SW 1271 (cell line): Measurements from ENCODE around the gene SGTB.
A peak's percentile ranks its signal among the peaks of the same experiment; 100 is the strongest.
"Not testable (repeated sequence)": the region's sequence is repeated elsewhere in the genome, so short reads cannot be mapped to it uniquely, and the experiment has no call there.

ENCODE experiments used
- DNase-seq, 2 experiments: peaks; one replicate each; lab custom pipeline; 2025; lab: John Stamatoyannopoulos, UW

The SGTB gene

DNA sequence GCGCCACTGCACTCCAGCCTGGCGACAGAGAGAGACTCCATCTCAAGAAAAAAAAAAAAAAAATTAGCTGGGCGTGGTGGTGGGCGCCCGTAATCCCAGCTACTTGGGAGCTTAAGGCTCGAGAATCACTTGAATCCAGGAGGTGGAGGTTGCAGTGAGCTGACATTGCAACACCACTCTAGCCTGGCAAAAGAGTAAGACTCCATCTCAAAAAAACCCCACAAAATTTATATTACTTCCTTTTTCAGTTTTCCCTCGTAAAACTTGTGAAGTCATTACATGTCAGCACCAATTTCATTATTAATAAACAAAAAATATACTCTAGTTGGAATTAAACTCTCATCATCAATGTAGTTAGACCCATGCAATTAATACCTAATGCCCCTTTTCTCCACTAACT lies 53.2 kb downstream of the SGTB start:
- DNase-seq = no peak

DNA sequence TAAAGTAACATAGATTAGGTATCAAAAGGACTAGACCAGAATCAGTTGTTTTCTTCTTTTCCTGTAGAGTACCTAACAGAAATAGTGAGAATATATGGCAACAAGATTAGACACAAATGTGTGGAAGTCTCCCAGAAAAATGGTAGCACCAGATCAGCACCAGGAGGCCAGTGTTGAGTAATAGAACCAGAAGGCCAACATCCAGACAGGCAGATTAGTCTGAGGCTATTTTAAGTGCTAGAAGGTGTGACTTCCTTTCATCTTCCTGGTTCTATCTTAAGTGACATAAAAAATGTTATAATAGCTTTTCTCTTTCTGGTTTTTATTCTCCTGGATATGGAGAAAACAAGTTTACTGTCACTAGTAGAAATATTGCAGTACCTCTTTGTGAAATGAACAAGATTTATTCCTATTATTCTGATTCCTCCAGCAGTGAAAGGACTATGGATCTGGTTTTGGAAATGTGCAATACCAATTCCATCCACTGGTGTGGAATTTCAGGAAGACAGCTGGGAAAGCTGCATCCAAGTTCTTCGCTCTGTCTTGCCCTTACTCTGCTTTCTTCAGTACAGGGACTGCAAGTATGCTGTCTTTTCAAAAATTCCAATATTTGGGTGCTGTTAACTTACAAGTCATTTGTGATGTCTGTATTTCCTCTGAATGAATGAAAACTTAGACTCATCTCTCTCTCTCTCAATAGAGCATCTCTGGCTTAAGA lies 57.9 kb downstream of the SGTB start:
- DNase-seq = peak in 1 of 2 experiments; percentile 41

DNA sequence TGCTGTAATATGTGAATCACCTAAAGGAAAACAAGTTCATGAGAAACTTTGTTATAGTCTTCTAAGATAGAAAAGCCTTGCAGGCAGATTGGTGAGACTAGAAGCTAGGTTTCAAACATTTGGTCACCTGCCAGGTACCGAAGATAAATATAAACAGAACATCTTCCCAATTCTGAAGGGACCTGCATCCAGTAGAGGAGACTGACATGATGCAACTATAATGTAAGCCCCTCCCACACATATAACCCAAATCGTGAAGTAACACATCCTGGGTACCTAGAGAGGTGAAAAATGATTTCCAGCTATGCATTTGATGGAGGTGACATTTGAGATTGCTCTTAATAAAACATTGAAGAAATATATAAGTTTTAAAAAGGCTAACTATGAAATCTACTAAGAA lies 67.2 kb downstream of the SGTB start:
- no peak for DNase-seq

DNA sequence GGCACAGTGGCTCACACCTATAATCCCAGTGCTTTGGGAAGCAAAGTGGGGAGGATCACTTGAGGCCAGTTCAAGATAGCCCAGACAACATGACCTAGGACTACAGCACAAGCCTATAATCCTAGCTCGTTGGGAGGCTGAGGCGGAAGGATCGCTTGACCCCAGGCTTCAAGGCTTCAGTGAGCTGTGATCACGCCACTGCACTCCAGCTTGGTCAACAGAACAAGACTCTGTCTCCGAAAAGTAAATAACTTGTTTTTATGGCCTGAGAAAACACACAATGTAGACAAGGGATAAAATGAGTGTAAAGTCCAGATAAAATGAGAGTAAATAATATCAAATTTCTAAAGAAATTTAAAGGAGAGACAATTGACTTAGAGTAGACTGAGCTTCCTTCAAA lies 70.8 kb downstream of the SGTB start:
- DNase-seq = no peak

DNA sequence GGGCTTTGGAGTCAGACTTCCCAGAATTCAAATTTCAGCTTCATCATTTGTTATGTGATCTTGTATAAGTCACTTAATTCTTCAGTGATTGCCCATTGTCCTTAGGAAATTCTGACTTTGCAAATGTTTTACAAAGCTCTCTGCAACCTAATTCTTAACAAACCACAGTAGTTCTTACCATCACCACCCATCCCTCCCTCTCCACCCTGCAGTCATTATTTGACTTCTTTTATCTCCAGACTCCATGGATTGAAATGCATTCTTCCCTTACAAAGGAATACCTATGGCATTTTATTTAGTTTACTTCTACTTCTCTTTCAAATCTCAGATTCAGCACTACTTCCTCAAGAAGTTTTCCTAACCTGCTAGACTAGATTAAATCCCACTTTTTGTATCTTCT lies 74.0 kb downstream of the SGTB start:
- DNase-seq = no peak

DNA sequence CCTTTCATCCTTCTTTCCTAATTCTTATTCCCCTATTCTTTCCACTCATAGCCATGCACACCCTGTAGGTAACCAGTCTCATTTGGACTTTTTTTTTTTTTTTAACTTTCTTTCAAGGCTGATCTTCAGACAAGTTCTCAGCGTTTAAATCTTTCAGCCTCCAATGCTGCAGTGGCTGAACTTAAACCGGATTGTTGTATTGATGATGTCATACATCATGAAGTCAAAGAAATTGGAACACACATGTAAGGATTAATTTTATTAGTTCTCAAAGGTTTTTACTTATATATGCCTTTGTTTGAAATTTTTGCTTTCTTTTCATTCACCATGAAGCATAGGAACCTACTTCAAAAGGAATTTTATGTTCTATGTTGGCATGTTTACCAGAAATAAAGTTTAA lies 75.0 kb downstream of the SGTB start:
- DNase-seq = no peak

DNA sequence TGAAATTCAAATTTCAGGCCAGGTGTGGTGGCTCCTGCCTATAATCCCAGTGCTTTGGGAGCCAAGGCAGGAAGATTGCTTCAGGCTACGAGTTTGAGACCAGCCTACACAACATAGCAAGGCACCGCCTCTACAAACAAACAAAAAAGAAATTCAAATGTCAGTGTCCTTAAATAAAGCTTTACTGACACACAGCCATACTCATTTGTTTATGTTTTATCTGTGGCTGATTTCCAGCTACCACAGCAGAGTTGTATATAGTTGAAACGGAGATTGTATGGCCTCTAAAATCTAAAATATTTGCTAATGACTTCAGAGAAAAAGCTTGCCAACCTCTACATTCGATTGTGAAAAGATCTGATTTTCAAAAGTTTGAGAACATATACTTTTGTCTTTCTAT lies 81.7 kb downstream of the SGTB start:
- DNase-seq = no peak

DNA sequence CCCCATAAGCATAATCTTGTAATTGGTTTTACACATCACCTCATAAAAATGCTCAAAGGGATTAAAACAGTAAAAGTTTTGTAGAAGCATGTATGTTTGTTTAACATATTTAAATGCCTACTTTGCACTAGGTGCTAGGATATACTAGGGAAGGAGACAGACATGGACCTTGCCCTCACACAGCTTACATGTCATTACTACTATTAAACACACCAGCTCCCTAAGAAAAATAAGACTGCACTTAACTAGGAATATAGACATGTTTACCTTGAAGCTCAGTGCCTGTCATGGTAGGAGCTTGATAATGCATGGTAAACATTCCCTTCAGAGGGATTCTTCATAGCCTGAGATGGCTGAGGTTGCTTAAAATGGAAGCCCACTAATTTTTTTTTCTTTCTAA lies 90.9 kb downstream of the SGTB start:
- DNase-seq = no peak

DNA sequence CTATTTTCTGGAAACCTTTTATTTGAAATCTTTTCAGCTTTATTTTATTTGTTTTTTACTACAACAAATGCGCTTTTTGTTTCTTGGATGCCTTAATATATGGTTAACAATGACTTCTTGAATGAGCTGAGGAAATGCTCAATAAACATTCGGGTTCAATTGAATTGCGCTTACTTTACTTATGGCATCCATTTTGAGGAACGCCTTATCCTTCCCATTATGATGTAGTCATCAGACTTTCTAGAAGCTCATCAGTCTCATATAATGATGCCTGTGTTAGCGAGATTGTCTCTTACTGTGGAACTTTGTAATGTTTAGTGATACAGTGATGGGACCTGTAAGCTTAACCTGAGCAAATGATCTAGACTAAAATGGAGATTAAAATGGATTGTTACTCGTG lies 96.2 kb downstream of the SGTB start:
- no peak for DNase-seq

DNA sequence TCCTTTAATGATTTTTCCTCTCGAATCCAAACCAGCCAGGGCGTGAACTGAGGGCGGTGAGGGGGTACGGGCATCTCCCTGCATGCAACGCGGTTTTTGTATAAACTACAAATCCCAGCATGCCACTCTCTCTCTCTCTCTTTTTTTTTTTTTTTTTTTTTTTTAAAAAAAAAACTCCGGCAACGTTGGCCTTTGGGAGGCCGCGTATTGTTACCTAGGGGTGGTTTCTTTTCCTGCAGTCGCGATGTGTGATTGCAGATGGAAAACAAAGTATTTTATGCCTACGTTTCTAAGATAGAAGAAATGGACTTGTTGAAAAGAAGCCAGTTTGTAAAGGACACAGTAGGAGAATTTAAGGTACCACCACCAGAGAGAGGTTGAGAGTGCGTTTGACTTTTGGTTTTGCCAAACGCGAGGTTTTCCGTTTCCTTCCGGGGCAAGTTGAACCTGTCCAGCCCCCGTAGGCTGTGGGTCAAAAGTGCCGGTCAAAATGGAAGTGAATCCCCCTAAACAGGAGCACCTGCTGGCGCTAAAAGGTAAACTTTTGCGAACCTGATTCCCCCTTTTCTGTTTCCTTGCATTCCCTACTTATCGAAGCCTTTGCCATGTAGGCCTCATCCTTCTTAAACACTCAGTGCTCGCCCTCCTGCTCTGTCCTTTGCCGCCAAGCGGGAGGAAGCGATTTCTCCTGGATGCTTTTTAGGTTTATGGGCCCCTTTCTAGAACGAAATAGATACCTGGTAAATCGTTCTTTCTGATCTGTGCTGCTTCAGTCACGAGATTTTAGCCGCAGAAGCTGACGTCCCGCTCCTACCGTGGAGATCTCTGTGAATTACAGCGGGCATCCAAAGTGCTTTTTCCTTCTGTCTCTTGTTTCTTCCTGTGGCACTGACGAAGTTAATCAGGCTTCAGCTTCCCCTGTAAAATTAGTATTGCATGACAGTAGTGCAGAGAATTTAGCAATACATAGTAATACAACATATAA lies 97.0 kb downstream of the SGTB start, which contains the start of the genes SHLD3 and TRAPPC13:
TSS of gene SHLD3 (plus strand) at position 457 of the 985 bp plus-strand sequence. CDS start 4,561 bp downstream, outside the sequence.
TSS of gene TRAPPC13 (plus strand) at position 457 of the 985 bp plus-strand sequence. CDS start at position 491, 34 bp downstream.
- DNase-seq = peak; percentile 91 to 98

DNA sequence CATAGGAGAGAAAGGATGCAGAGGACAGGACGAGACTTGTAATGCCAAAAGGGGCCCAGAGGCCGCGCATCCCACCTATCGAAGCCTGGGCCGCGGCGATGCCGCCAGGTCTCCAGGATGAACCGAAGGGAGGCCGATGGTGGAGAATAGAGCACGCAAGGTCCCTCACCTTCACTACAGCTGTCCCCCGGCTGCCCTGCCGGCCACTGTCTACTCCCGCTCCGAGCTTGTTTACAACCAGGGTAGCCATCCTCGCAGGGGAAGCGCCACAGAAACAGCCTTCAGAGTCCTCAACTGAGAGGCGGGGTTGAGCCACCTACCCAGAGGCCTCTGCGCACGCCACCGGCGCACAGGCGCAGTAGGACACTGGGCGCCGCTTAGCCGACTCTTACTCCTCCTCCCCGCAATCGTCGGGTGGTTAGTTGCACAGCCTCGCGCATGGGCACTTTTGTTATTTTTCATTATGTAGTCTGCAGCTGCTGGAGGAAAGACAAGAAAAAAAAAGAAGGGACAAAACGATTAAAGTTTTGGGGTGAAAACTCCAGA lies 97.8 kb downstream of the SGTB start, which contains the start of gene TRIM23:
TSS of gene TRIM23 (minus strand) at position 309 of the 546 bp plus-strand sequence. CDS start at position 250, 59 bp downstream.
- DNase-seq = peak; percentile 88 to 97

DNA sequence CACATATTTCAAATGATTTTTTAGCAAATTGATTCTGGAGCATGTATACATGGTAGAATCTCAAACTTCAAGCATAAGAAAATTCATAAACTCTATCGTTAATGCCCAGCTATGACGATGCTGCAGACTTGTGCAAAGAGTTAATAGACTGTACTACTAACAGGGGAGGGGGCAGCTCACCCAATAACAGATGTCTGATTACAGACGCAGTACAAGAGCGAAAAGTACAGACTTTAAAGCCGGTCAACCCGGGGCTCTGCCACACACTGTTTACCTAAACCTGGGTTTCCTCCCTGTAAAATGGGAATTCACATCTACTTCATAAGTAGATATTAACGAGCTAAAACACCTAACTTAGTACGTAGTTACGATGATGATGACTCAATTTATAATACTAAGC lies 98.4 kb downstream of the SGTB start:
- DNase-seq = no peak

DNA sequence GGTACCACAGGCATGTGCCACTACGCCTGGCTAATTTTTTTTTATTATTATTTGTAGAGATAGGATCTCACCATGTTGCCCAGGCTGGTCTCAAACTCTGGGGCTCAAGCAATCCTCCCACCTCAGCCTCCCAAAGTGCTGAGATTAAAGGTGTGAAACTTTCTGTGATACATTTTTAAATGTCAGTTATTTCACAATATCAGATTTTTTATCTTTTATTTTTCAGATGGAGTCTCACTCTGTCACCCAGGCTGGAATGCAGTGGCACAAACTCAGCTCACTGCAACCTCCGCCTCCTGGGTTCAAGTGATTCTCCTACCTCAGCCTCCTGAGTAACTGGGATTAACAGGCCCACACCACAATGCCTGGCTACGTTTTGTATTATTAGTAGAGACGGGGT lies 99.9 kb downstream of the SGTB start:
- DNase-seq = not testable (repeated sequence)

DNA sequence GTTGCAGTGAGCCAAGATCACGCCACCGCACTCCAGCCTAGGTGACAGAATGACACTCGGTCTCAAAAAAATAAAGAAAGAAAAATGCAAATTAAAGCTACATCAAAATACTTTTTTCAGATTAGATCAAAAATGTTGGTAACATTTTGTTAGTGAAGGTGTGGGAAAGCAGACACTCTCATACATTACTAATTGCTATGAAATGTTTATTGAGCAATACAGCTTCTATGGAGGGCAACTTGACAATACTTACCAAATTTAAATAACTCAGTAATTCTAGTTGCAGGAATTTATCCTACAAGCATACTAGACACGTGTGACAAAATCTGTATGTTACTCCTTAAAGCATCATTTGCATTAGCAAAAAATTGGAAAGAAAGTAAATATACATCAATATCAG lies 101.9 kb downstream of the SGTB start:
- DNase-seq = no peak
